Left cardiac atrium (tissue), 4 donors: Measurements from ENCODE around the gene BAZ1A. TPM values are rescaled to one million over a fixed set of nuclear protein-coding genes. Genes with fewer than 3 reads are reported as not detected.

Experiments
- ATAC-seq, 2 donors: fragments of 200-7000 bp; cut with Tn5 transposase; one replicate each; pipeline ENCODE4 v1.9.1; 2020; ENCODE audit warnings: mild to moderate bottlenecking in 2 of 2, moderate library complexity in 2 of 2
- DNase-seq: peaks from one replicate; pipeline ENCODE4 v3.0.0-alpha.2; 2020
- intact Hi-C, 2 donors: fragments of 100-400 bp; cut with DNase I; formaldehyde crosslinking; loops; one replicate each; pipeline versions ENCODE4 v1.14.1 to v1.15.1; 2022 to 2023
- total RNA-seq, 2 donors: library from RNA; stranded (reverse); fragmentation: NEBNext Ultra II Directional; extraction: Animal tissue kit (Norgen Biotek cat#: 25700); gene quantifications; one replicate each; pipeline ENCODE4 v1.2.1, GENCODE V29; 2021
- donor health status: DM: no; HTN: yes; CAD: no.
- donor health status: DM: no; HTN: yes; CAD: no; lungs with severe emphysema.
- donor health status: DM: yes; HTN: yes; CAD: no.
- donor health status: Dilated cardiomyopathy.

Gene BAZ1A
- total RNA-seq, 2 donors from 2014 or later: 8.2 to 13.8 TPM

DNA sequence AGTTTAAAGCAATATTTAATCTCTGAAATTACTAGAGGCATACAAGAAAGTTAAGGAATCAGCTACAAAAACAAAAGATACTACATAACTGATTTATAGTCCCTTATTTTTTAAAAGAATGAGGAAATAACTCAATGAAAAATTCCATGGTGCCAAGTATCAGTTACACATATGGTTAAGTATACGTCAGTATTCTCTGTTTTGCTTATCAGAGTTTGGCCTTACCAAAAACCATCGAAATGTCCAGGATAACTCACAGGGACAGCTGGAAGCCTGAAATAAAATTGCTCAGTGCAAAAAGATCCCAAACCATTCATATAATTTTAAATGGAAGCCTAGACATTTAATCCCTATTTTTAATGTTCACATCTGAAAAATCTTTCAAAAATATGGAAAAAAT is 164.4 kb downstream of the BAZ1A start:
- DNase-seq (no peak), ATAC-seq (no peak)
- intact Hi-C loops: loop anchor here in 1 of 2 donors (5.0 kb wide), 1 partner anchor 78 kb away; the partner anchor contains the start of gene SNX6

DNA sequence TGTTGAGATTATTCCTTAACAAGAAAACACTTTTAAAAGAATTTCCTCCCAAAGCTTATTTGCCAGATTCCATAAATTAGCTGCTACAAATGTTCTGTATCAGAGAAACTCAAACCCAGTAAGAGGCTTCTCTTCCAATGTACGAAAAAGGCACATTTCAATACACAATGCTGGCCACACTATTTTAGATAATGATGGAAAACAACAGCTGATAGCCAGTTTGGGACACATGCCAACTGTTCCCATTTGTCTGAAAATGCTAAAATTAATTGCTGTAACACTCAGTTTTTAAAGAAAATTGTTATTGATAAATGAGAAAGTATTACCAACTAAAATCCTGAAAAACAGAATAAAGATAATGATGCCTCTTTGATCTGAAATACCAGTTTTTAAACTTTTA is 165.2 kb downstream of the BAZ1A start:
- DNase-seq: no peak
- no peak for ATAC-seq
- intact Hi-C loops: loop anchor here in 1 of 2 donors (5.0 kb wide), 1 partner anchor 78 kb away; the partner anchor contains the start of gene SNX6

DNA sequence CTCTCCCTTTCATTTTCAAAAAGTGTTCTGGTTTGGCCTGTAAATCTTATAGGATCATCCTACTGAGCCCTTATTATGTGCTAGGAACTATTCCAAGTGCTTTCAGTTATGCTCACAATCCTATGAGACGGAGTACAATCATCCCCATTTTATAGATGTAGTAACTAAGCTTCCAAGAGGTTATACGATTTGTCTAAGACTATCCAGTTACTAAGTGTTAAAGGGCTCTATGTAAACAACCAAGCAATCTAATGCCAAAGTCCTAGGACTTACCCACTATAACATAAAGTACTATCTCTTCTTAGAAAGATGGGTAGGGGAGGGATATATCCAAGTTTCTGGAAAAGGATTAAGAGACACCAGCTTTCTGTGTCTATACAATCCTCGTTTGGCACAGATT is 167.4 kb downstream of the BAZ1A start:
- DNase-seq (no peak), ATAC-seq (no peak)
- intact Hi-C loops: no loop called here

Other genes starting within 250 kb of the BAZ1A start
- 10 to 100 TPM; 56.8 to 58.2 TPM for gene SNX6, start 245.2 kb downstream of the BAZ1A start, total RNA-seq
- 100 to 1,000 TPM; 340 to 356 TPM for gene CFL2, start 160.8 kb downstream of the BAZ1A start, total RNA-seq
- gene SRP54, start 107.6 kb upstream of the BAZ1A start, total RNA-seq: 10 to 100 TPM; 28.6 to 38.2 TPM
- 10 to 100 TPM; 40.4 to 88.2 TPM for gene FAM177A1, start 170.9 kb upstream of the BAZ1A start, total RNA-seq
- gene PPP2R3C, start 246.6 kb upstream of the BAZ1A start, total RNA-seq: 10 to 100 TPM; 24.4 to 24.6 TPM
- 10 to 100 TPM; 17.1 to 20.0 TPM for gene PRORP, start 247.2 kb upstream of the BAZ1A start, total RNA-seq